NB4 (cell line): Measurements from ENCODE around the gene TBC1D21.

Source experiments
- CTCF ChIP-seq: IDR thresholded peaks from one replicate; pipeline ENCODE4 v1.5.1; 2012; ENCODE audit warnings: low read depth, low read length
- MYC ChIP-seq: IDR thresholded peaks from 2 replicates; pipeline ENCODE4 v1.6.1; 2011; ENCODE audit warnings: low read depth, low read length
- POLR2A ChIP-seq: IDR thresholded peaks from 2 replicates; pipeline ENCODE4 v1.6.1; 2011; ENCODE audit warnings: mild to moderate bottlenecking; ENCODE audit not compliant: insufficient read length; ENCODE audit errors: extremely low read depth

GRCh38 chr15:73923488-73924164 lies 50.3 kb downstream of the TBC1D21 start:
- TF ChIP-seq CTCF (no peak), POLR2A (no peak), MYC (no peak)
